ENCODE data around the gene PTPN13.

PTPN13 gene

GRCh38 chr4:86841309-86841708, 247.2 kb downstream of the PTPN13 start:
- DNase-seq (ENCODE audit: low read depth, low spot score): no peak
- no peak overlapping the region for H3K4me3 ChIP-seq (ENCODE audit: low read length)

- DNase-seq (ENCODE audit: low read depth, low spot score): no peak
- H3K4me3 ChIP-seq (ENCODE audit: low read length): no peak overlapping the region
Measured at GRCh38 chr4:86845593-86845992, 251.5 kb downstream of the PTPN13 start.

- DNase-seq (ENCODE audit: low read depth, low spot score): no peak
Measured at GRCh38 chr4:86846921-86847320, 252.8 kb downstream of the PTPN13 start.

GRCh38 chr4:86847571-86847970, 253.5 kb downstream of the PTPN13 start:
- no peak overlapping the region for H3K4me3 ChIP-seq (ENCODE audit: low read length)

More at GRCh38 chr4:86846921-86847320, 252.8 kb downstream of the PTPN13 start:
- H3K4me3 ChIP-seq (ENCODE audit: low read length): no peak overlapping the region

GRCh38 chr4:86848136-86848535, 254.0 kb downstream of the PTPN13 start:
- no peak for DNase-seq (ENCODE audit: low read depth, low spot score)
- no peak overlapping the region for H3K4me3 ChIP-seq (ENCODE audit: low read length)

More at GRCh38 chr4:86847571-86847970, 253.5 kb downstream of the PTPN13 start:
- DNase-seq (ENCODE audit: low read depth, low spot score): no peak

- no peak for DNase-seq (ENCODE audit: low read depth, low spot score)
- H3K4me3 ChIP-seq (ENCODE audit: low read length): no peak within 1 kb of the TSS
Measured at GRCh38 chr4:86848732-86849619, 254.9 kb downstream of the PTPN13 start, which contains the start of gene SLC10A6. TSS of gene SLC10A6 (minus strand) at chr4:86849384. CDS start at chr4:86849115, 269 bp downstream.

GRCh38 chr4:86853209-86853608, 259.1 kb downstream of the PTPN13 start:
- no peak for DNase-seq (ENCODE audit: low read depth, low spot score)
- no peak overlapping the region for H3K4me3 ChIP-seq (ENCODE audit: low read length)

GRCh38 chr4:86855572-86855971, 261.5 kb downstream of the PTPN13 start:
- no peak overlapping the region for H3K4me3 ChIP-seq (ENCODE audit: low read length)
- no peak for DNase-seq (ENCODE audit: low read depth, low spot score)

GRCh38 chr4:86856896-86857295, 262.8 kb downstream of the PTPN13 start:
- DNase-seq (ENCODE audit: low read depth, low spot score): no peak
- H3K4me3 ChIP-seq (ENCODE audit: low read length): no peak overlapping the region

- H3K4me3 ChIP-seq (ENCODE audit: low read length): no peak overlapping the region
- no peak for DNase-seq (ENCODE audit: low read depth, low spot score)
Measured at GRCh38 chr4:86857341-86858052, 263.4 kb downstream of the PTPN13 start.

Measured in Jurkat, Clone E6-1 (cell line).